HepG2 (cell line): ENCODE results near the gene ARHGAP4. TPM values are rescaled to one million over a fixed set of nuclear protein-coding genes. Genes with fewer than 3 reads are reported as not detected.

ENCODE experiments used
- AKAP8 ChIP-seq: sonication (generic); formaldehyde crosslinking; IDR thresholded peaks from 2 replicates; pipeline ENCODE4 v1.5.1; 2020; ENCODE audit warnings: mild to moderate bottlenecking, missing genetic modification reagents
- FOXA3 ChIP-seq: IDR thresholded peaks from 2 replicates; pipeline ENCODE4 v1.6.1; 2016; ENCODE audit warnings: missing genetic modification reagents, missing compliant biosample characterization
- HIVEP1 ChIP-seq: sonication (generic); formaldehyde crosslinking; IDR thresholded peaks from 2 replicates; pipeline ENCODE4 v1.4.0; 2020; ENCODE audit warnings: mild to moderate bottlenecking, missing genetic modification reagents
- KDM5B ChIP-seq: sonication (generic); formaldehyde crosslinking; IDR thresholded peaks from 2 replicates; pipeline ENCODE4 v1.4.0; 2020; ENCODE audit warnings: missing genetic modification reagents, mild to moderate bottlenecking, borderline replicate concordance
- KMT2B ChIP-seq: IDR thresholded peaks from 2 replicates; pipeline ENCODE4 v1.6.1; 2016; ENCODE audit warnings: missing genetic modification reagents, missing compliant biosample characterization
- MAZ ChIP-seq, 2 experiments: sonication (generic) in 1 of 2; formaldehyde crosslinking in 1 of 2; IDR thresholded peaks; 2 replicates each; pipeline versions ENCODE4 v1.5.0 to v1.6.1; 2012 to 2020; ENCODE audit warnings: low read depth in 2 of 2, mild to moderate bottlenecking in 2 of 2, borderline replicate concordance in 1 of 2, improper control_type of control experiment in 1 of 2, low read length in 1 of 2, missing genetic modification reagents in 1 of 2, moderate library complexity in 1 of 2
- MEIS2 ChIP-seq: sonication (generic); formaldehyde crosslinking; IDR thresholded peaks from 2 replicates; pipeline ENCODE4 v1.9.0; 2021; ENCODE audit warnings: mild to moderate bottlenecking, missing genetic modification reagents
- NR2C2 ChIP-seq: sonication (generic); formaldehyde crosslinking; IDR thresholded peaks from 2 replicates; pipeline ENCODE4 v1.4.0; 2020; ENCODE audit warnings: missing genetic modification reagents, mild to moderate bottlenecking, moderate library complexity, borderline replicate concordance
- POLR2A ChIP-seq, 2 experiments: IDR thresholded peaks; 2 replicates each; pipeline ENCODE4 v1.6.1; 2011; ENCODE audit warnings: low read depth in 2 of 2, low read length in 2 of 2, mild to moderate bottlenecking in 1 of 2, moderate library complexity in 1 of 2; ENCODE audit not compliant: insufficient read depth in 1 of 2
- POLR2G ChIP-seq: fragments of 200-400 bp; formaldehyde crosslinking; IDR thresholded peaks from 2 replicates; pipeline ENCODE4 v1.6.1; 2018; ENCODE audit warnings: mild to moderate bottlenecking, low read depth, low read length, moderate library complexity
- SOX6 ChIP-seq, 2 experiments: fragments of 450-650 bp in 1 of 2; sonication (generic) in 1 of 2; formaldehyde crosslinking in 1 of 2; IDR thresholded peaks; 2 replicates each; pipeline versions ENCODE4 v1.4.0 to v1.6.1; 2017 to 2020; ENCODE audit warnings: antibody characterized with exemption in 1 of 2, mild to moderate bottlenecking in 1 of 2, missing genetic modification reagents in 1 of 2
- TMF1 ChIP-seq: sonication (generic); formaldehyde crosslinking; IDR thresholded peaks from 2 replicates; pipeline ENCODE4 v1.8.1; 2022; ENCODE audit warnings: low read depth, missing genetic modification reagents
- ZFY ChIP-seq: sonication (generic); formaldehyde crosslinking; IDR thresholded peaks from 2 replicates; pipeline ENCODE4 v1.4.0; 2020; ENCODE audit warnings: missing genetic modification reagents
- ZNF768 ChIP-seq: sonication (generic); formaldehyde crosslinking; IDR thresholded peaks from 2 replicates; pipeline ENCODE4 v1.4.0; 2020; ENCODE audit warnings: missing genetic modification reagents
- ZSCAN22 ChIP-seq: sonication (generic); formaldehyde crosslinking; IDR thresholded peaks from 2 replicates; pipeline ENCODE4 v1.4.0; 2020; ENCODE audit warnings: mild to moderate bottlenecking, missing genetic modification reagents
- polyA plus RNA-seq, 8 experiments: library from polyadenylated mRNA; depleted of rRNA in 3 of 8; stranded (reverse) in 7 of 8; unstranded in 1 of 8; fragments of >200 nt; fragmentation: Illumina TruSeq in 4 of 8; extraction: Trizol in 4 of 8; gene quantifications; 2 replicates each; pipeline versions ENCODE4 v1.2.1 to v1.2.3, GENCODE V29; 2011 to 2016; ENCODE audit warnings: low read depth in 4 of 8, missing spikeins in 1 of 8, mixed read lengths in 1 of 8; ENCODE audit not compliant: insufficient read depth in 1 of 8
- total RNA-seq, 5 experiments: library from RNA; depleted of rRNA; stranded (reverse); fragments of >200 nt; fragmentation: Illumina TruSeq; extraction: Trizol; gene quantifications; 2 replicates each; pipeline ENCODE4 v1.2.3, GENCODE V29; 2016; ENCODE audit warnings: low read depth in 1 of 5
- TF ChIP-seq, protein P1 (sequence below): sonication (generic); formaldehyde crosslinking; IDR thresholded peaks from 2 replicates; pipeline ENCODE4 v1.5.1; 2020; ENCODE audit warnings: missing genetic modification reagents, mild to moderate bottlenecking, borderline replicate concordance
- TF ChIP-seq, protein P2 (sequence below): IDR thresholded peaks from 2 replicates; pipeline ENCODE4 v1.6.1; 2016
- TF ChIP-seq, protein P3 (sequence below): IDR thresholded peaks from 2 replicates; pipeline ENCODE4 v1.6.1; 2016; ENCODE audit warnings: missing compliant biosample characterization, missing genetic modification reagents, borderline replicate concordance
- TF ChIP-seq, protein P4 (sequence below): sonication (generic); formaldehyde crosslinking; IDR thresholded peaks from 2 replicates; pipeline ENCODE4 v1.8.1; 2022; ENCODE audit warnings: low read depth, mild to moderate bottlenecking, missing genetic modification reagents

ARHGAP4 gene
- total and polyA plus RNA-seq, 2 of the 13 experiments (the other 11 are each of a cell fraction or from before 2014, with no cell fraction given): 0.57 to 0.64 TPM

DNA sequence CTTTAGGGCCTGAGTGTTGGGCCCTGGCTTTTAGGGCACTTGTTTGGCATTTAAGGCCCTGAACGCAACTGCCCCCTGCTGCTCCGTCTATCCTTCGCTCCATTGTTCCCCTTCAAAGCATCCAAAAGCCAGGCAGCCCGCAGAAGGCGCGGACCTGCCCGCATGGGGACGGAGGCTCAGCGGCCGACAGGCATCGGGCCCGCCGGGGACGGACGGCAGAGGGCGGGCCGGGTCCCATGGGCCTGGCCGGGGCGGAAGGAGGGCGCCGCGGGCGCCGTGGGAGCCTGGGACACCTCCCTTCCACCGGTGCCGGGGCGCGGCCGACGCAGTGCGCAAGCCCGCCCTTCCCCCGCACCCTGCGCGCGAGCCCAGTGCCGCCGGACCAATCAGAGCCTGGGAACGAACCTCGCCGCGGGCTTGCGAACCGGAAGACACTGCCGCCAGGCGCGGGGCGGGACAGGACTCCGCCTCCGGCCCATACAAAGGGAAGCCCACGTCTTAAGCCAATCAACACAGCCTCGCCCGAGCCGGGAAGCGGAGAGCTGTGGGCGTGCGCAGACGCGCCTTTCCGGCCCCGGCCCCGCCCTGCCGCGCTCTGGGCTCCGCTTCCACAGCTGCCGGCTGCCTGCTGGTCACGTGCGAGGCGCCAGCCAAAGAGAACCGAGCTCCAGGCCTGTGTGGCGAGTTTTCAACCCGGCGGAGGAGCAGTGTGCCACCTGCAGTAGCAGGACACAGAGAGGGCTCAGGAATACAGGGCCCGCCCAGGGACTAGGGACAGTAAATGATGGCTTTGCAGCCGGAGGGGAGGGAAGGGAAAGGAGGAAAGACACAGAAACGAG, 2.1 kb upstream of the ARHGAP4 start (continued):
- peak in 1 of 2 experiments; percentile 30; a peak in 2 of 4 replicates for TF ChIP-seq POLR2A (IDR thresholded peaks at IDR 0.05; ENCODE audit: insufficient read depth in 1 of 2, low read depth in 2 of 2, low read length in 2 of 2)
- no peak for TF ChIP-seq ZNF768 (CRISPR knock-in tag)
- TF ChIP-seq POLR2G: peak; percentile 54
- TF ChIP-seq ZSCAN22 (CRISPR knock-in tag): no peak
- TF ChIP-seq TMF1 (CRISPR knock-in tag): 0 out of 2 replicates have a peak, but pooled peaks have one; percentile 38
- TF ChIP-seq, protein P1, sequence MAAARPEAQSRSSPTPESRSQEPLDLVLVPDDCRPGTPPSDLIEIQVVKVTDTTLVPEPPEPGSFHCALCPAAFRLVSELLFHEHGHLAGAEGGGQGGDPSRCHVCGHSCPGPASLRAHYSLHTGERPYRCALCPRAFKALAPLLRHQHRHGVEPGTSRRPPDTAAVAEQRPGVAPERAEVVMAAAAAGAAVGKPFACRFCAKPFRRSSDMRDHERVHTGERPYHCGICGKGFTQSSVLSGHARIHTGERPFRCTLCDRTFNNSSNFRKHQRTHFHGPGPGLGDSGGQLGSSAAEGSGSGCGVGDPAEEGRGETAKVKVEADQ: no peak
- TF ChIP-seq HIVEP1 (CRISPR knock-in tag): peak; percentile 53; the same call in 1 of the 2 replicates
- peak; percentile 49; the same call in 1 of the 2 replicates for TF ChIP-seq KDM5B
- no peak for TF ChIP-seq MAZ (IDR thresholded peaks at IDR 0.05; ENCODE audit: borderline replicate concordance, low read depth, low read length)
- peak; percentile 76 for TF ChIP-seq MAZ (CRISPR knock-in tag; IDR thresholded peaks at IDR 0.05; ENCODE audit: low read depth)
- TF ChIP-seq FOXA3 (CRISPR knock-in tag): 0 out of 2 replicates have a peak, but pooled peaks have one; percentile 11
- peak; percentile 81; the same call in 1 of the 2 replicates for TF ChIP-seq AKAP8 (CRISPR knock-in tag)
- TF ChIP-seq MEIS2 (CRISPR knock-in tag): peak; percentile 59; the same call in 1 of the 2 replicates
- TF ChIP-seq, protein P2, sequence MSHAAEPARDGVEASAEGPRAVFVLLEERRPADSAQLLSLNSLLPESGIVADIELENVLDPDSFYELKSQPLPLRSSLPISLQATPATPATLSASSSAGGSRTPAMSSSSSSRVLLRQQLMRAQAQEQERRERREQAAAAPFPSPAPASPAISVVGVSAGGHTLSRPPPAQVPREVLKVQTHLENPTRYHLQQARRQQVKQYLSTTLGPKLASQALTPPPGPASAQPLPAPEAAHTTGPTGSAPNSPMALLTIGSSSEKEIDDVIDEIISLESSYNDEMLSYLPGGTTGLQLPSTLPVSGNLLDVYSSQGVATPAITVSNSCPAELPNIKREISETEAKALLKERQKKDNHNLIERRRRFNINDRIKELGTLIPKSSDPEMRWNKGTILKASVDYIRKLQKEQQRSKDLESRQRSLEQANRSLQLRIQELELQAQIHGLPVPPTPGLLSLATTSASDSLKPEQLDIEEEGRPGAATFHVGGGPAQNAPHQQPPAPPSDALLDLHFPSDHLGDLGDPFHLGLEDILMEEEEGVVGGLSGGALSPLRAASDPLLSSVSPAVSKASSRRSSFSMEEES (CRISPR knock-in tag): peak; percentile 41; the same call in 1 of the 2 replicates
- TF ChIP-seq SOX6 (IDR thresholded peaks at IDR 0.05): no peak
- peak; percentile 60 for TF ChIP-seq SOX6 (CRISPR knock-in tag; IDR thresholded peaks at IDR 0.05)
- TF ChIP-seq, protein P3, sequence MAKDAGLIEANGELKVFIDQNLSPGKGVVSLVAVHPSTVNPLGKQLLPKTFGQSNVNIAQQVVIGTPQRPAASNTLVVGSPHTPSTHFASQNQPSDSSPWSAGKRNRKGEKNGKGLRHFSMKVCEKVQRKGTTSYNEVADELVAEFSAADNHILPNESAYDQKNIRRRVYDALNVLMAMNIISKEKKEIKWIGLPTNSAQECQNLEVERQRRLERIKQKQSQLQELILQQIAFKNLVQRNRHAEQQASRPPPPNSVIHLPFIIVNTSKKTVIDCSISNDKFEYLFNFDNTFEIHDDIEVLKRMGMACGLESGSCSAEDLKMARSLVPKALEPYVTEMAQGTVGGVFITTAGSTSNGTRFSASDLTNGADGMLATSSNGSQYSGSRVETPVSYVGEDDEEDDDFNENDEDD: peak; percentile 66; the same call in 1 of the 2 replicates
- 0 out of 2 replicates have a peak, but pooled peaks have one; percentile 29 for TF ChIP-seq KMT2B (CRISPR knock-in tag)
- peak; percentile 40; the same call in 1 of the 2 replicates for TF ChIP-seq NR2C2
- TF ChIP-seq ZFY: peak; percentile 76
- TF ChIP-seq, protein P4, sequence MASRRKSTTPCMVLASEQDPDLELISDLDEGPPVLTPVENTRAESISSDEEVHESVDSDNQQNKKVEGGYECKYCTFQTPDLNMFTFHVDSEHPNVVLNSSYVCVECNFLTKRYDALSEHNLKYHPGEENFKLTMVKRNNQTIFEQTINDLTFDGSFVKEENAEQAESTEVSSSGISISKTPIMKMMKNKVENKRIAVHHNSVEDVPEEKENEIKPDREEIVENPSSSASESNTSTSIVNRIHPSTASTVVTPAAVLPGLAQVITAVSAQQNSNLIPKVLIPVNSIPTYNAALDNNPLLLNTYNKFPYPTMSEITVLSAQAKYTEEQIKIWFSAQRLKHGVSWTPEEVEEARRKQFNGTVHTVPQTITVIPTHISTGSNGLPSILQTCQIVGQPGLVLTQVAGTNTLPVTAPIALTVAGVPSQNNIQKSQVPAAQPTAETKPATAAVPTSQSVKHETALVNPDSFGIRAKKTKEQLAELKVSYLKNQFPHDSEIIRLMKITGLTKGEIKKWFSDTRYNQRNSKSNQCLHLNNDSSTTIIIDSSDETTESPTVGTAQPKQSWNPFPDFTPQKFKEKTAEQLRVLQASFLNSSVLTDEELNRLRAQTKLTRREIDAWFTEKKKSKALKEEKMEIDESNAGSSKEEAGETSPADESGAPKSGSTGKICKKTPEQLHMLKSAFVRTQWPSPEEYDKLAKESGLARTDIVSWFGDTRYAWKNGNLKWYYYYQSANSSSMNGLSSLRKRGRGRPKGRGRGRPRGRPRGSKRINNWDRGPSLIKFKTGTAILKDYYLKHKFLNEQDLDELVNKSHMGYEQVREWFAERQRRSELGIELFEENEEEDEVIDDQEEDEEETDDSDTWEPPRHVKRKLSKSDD (CRISPR knock-in tag): 0 out of 2 replicates have a peak, but pooled peaks have one; percentile 25
